Naive thymus-derived CD4-positive, alpha-beta T cell (primary cell): Measurements from ENCODE around the gene ST6GALNAC1. TPM values are rescaled to one million over a fixed set of nuclear protein-coding genes. Genes with fewer than 3 reads are reported as not detected.

Experiments used
- ATAC-seq: fragments of 150-1000 bp; cut with Tn5 transposase; 2 replicates; pipeline ENCODE4 v1.10.0; 2021; ENCODE audit warnings: mild to moderate bottlenecking, moderate library complexity
- CTCF ChIA-PET: fragments of 350-600 bp; sonication (Branson Sonifier 250); formaldehyde crosslinking; loops from one replicate; lab custom pipeline; 2021; ENCODE audit warnings: antibody characterized with exemption; lab: Charles Lee
- POLR2A ChIA-PET: fragments of 350-600 bp; sonication (Branson Sonifier 250); formaldehyde crosslinking; loops from one replicate; lab custom pipeline; 2021; ENCODE audit warnings: antibody characterized with exemption, inconsistent platforms; lab: Charles Lee
- DNase-seq, 9 donors: peaks; one replicate each; pipeline versions ENCODE4 v3.0.0 to v3.0.0-alpha.2; 2020 to 2022; ENCODE audit warnings: mixed read lengths in 1 of 9
- H3K27ac ChIP-seq: one replicate; pipeline ENCODE4 v1.7.0; 2013; ENCODE audit warnings: mild to moderate bottlenecking, low read depth, low read length, moderate library complexity
- H3K27me3 ChIP-seq, 2 donors: one replicate each; pipeline ENCODE4 v1.7.0; 2013; ENCODE audit warnings: low read length in 2 of 2, mild to moderate bottlenecking in 2 of 2, moderate library complexity in 2 of 2; ENCODE audit not compliant: control insufficient read depth in 2 of 2, insufficient read depth in 2 of 2
- H3K36me3 ChIP-seq, 3 experiments: 1 replicate in 2 of 3; 2 replicates in 1 of 3; pipeline ENCODE4 v1.7.0; 2013; ENCODE audit warnings: low read length in 3 of 3, mild to moderate bottlenecking in 3 of 3, moderate library complexity in 1 of 3; ENCODE audit not compliant: insufficient read depth in 3 of 3, control insufficient read depth in 2 of 3
- H3K4me1 ChIP-seq, 2 donors: one replicate each; pipeline ENCODE4 v1.7.0; 2013; ENCODE audit warnings: low read length in 2 of 2, mild to moderate bottlenecking in 2 of 2, moderate library complexity in 1 of 2; ENCODE audit not compliant: control insufficient read depth in 2 of 2, insufficient read depth in 2 of 2
- H3K4me3 ChIP-seq: 2 replicates; pipeline ENCODE4 v1.7.0; 2013; ENCODE audit warnings: mild to moderate bottlenecking, low read length
- H3K9me3 ChIP-seq, 3 experiments: 1 replicate in 2 of 3; 2 replicates in 1 of 3; pipeline ENCODE4 v1.7.0; 2013; ENCODE audit warnings: low read length in 3 of 3; ENCODE audit not compliant: control insufficient read depth in 2 of 3
- H3K27ac Mint-ChIP-seq, 9 donors: one replicate each; pipeline ENCODE4 v1.8.0; 2020 to 2022; ENCODE audit warnings: mixed read lengths in 9 of 9, mild to moderate bottlenecking in 8 of 9, moderate library complexity in 5 of 9, inconsistent platforms in 2 of 9
- H3K27me3 Mint-ChIP-seq, 5 donors: one replicate each; pipeline ENCODE4 v1.8.0; 2021 to 2022; ENCODE audit warnings: mixed read lengths in 5 of 5, mild to moderate bottlenecking in 1 of 5
- H3K36me3 Mint-ChIP-seq, 5 donors: one replicate each; pipeline ENCODE4 v1.8.0; 2020 to 2022; ENCODE audit warnings: mixed read lengths in 5 of 5, mild to moderate bottlenecking in 3 of 5, inconsistent platforms in 1 of 5
- H3K4me1 Mint-ChIP-seq, 7 donors: one replicate each; pipeline ENCODE4 v1.8.0; 2020 to 2022; ENCODE audit warnings: mixed read lengths in 7 of 7, mild to moderate bottlenecking in 3 of 7, inconsistent platforms in 1 of 7
- H3K4me3 Mint-ChIP-seq, 10 donors: one replicate each; pipeline ENCODE4 v1.8.0; 2020 to 2022; ENCODE audit warnings: mild to moderate bottlenecking in 10 of 10, mixed read lengths in 10 of 10, moderate library complexity in 6 of 10, inconsistent platforms in 2 of 10
- H3K9me3 Mint-ChIP-seq, 11 donors: one replicate each; pipeline ENCODE4 v1.8.0; 2020 to 2022; ENCODE audit warnings: mixed read lengths in 11 of 11, mild to moderate bottlenecking in 4 of 11, inconsistent platforms in 1 of 11, moderate library complexity in 1 of 11
- intact Hi-C, 2 donors: fragments of 100-400 bp; cut with micrococcal nuclease; formaldehyde crosslinking; loops; one replicate each; pipeline ENCODE4 v1.15.1; 2023
- polyA plus RNA-seq, 2 donors: library from polyadenylated mRNA; unstranded; fragments of 300-500 nt; fragmentation: Illumina TruSeq; gene quantifications; one replicate each; pipeline ENCODE4 v1.2.3, GENCODE V29; 2021
- total RNA-seq, 6 experiments: library from RNA in 5 of 6; stranded (reverse) in 5 of 6; gene quantifications; 1 replicate in 5 of 6; 2 replicates in 1 of 6; pipeline ENCODE4 v1.2.3 and lab custom pipeline; 2021 to 2026

ST6GALNAC1 gene
- total and polyA plus RNA-seq, 7 experiments from 2014 or later = 1.4 to 20.7 (median 2.6) TPM

GRCh38 chr17:76585033-76585648 is 58.4 kb downstream of the ST6GALNAC1 start:
- peak overlapping the region; percentile 32 to 80 (median 67) for H3K4me3 Mint-ChIP-seq
- ChIA-PET CTCF (interaction anchor here (0.6 kb wide), 1 partner anchor 222 kb away, joined by 4 read pairs; no protein-coding TSS in a partner anchor), POLR2A (interaction anchor here (0.9 kb wide), 1 partner anchor 62 kb away, joined by 3 read pairs; no protein-coding TSS in a partner anchor)
- Histone ChIP-seq H3K9me3 (no peaks in the 10 kb centered on the region), H3K4me1 (peaks cover 4 to 6% of the 10 kb centered on the region in 2 donors), H3K36me3 (no peaks in the 10 kb centered on the region), H3K27ac (no peak overlapping the region), H3K4me3 (peak overlapping the region; percentile 52), H3K27me3 (peaks cover 0 to 22% of the 10 kb centered on the region in 2 donors)
- peak; percentile 7 for ATAC-seq
- peaks cover 0 to 12% (median 8%) of the 10 kb centered on the region in 5 donors for H3K36me3 Mint-ChIP-seq
- peaks cover 0 to 10% (median 1%) of the 10 kb centered on the region in 11 donors for H3K9me3 Mint-ChIP-seq
- peaks cover 43 to 76% (median 51%) of the 10 kb centered on the region in 5 donors for H3K27me3 Mint-ChIP-seq
- peak in 4 of 9 donors; percentile 9 to 38 (median 18) for DNase-seq
- no peak overlapping the region for H3K27ac Mint-ChIP-seq
- intact Hi-C loops = no loop called here
- peaks cover 2 to 17% (median 5%) of the 10 kb centered on the region in 7 donors for H3K4me1 Mint-ChIP-seq

DNA sequence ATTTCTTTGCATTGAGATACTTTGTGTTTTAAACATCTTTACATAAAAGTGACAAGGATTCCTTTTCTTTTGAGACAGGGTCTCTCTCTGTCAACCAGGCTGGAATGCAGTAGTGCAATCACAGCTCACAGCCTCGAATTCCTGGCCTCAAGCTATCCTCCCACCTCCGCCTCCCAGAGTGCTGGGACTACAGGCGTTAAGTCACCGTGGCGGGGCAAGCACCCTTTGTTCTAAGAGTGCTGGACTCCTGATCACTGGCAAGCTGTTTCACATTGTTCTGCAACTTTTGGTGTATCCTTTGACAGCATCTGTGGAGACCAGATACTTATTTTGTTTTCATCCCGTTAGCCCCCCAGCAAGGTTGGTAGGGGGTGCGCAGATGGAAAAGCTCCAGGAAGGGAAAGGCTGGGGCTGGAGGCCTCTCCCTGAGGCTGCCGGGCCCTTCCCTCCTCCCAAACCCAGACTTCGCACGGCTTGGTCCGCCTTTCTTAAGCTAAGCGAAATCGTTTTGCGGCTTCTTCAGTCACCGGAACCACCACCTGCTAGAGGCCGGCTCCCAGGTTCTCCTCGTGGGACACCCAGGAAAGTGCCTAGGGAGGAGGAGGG is 59.0 kb downstream of the ST6GALNAC1 start:
- H3K27ac Mint-ChIP-seq = no peak overlapping the region
- no peak for DNase-seq
- ChIA-PET CTCF (interaction anchor here (0.6 to 1.1 kb wide), 2 partner anchors 97 to 221 kb away, joined by 3 to 4 read pairs; no protein-coding TSS in a partner anchor), POLR2A (no interaction called here)
- Histone ChIP-seq H3K4me1 (peaks cover 4 to 6% of the 10 kb centered on the region in 2 donors), H3K4me3 (peak overlapping the region; percentile 52), H3K27ac (no peak overlapping the region), H3K9me3 (no peaks in the 10 kb centered on the region), H3K27me3 (peaks cover 0 to 22% of the 10 kb centered on the region in 2 donors), H3K36me3 (no peaks in the 10 kb centered on the region)
- H3K36me3 Mint-ChIP-seq = peaks cover 0 to 12% (median 6%) of the 10 kb centered on the region in 5 donors
- H3K27me3 Mint-ChIP-seq = peaks cover 41 to 75% (median 45%) of the 10 kb centered on the region in 5 donors
- intact Hi-C loops = no loop called here
- H3K4me1 Mint-ChIP-seq = peaks cover 2 to 17% (median 7%) of the 10 kb centered on the region in 7 donors
- H3K4me3 Mint-ChIP-seq = peak overlapping the region; percentile 56 to 80 (median 67)
- peaks cover 0 to 8% (median 1%) of the 10 kb centered on the region in 11 donors for H3K9me3 Mint-ChIP-seq
- ATAC-seq = no peak

DNA sequence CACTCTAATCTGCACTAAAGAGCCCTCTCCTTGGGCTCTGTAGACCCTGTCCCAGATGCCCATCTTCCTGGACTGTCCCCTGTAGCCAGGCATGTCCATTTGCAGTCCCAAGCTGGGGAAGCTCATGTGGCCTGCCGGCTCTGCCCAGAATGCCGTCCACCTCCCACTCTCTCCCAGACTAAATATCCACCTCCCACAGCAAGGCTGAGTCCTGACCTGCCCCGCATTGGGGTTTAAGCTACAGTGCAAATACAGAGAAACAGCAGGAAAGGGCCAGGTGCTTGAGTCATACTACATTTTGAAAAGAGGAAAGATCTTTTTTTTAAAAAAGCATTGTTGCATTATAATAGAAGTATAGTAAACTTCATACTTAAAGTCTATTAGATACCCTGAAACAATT is 60.9 kb downstream of the ST6GALNAC1 start:
- peaks cover 2 to 17% (median 8%) of the 10 kb centered on the region in 7 donors for H3K4me1 Mint-ChIP-seq
- CTCF ChIA-PET = no interaction called here
- Histone ChIP-seq H3K9me3 (no peaks in the 10 kb centered on the region), H3K36me3 (no peaks in the 10 kb centered on the region), H3K4me3 (no peak overlapping the region), H3K27ac (no peak overlapping the region), H3K4me1 (peaks cover 4 to 6% of the 10 kb centered on the region in 2 donors), H3K27me3 (peaks cover 0 to 18% of the 10 kb centered on the region in 2 donors)
- H3K9me3 Mint-ChIP-seq = no peaks in the 10 kb centered on the region
- H3K36me3 Mint-ChIP-seq = no peaks in the 10 kb centered on the region
- peaks cover 25 to 58% (median 26%) of the 10 kb centered on the region in 5 donors for H3K27me3 Mint-ChIP-seq
- no peak overlapping the region for H3K27ac Mint-ChIP-seq
- intact Hi-C loops = no loop called here
- POLR2A ChIA-PET = no interaction called here
- H3K4me3 Mint-ChIP-seq = no peak overlapping the region
- ATAC-seq (no peak), DNase-seq (no peak)

GRCh38 chr17:76581515-76581914 is 62.0 kb downstream of the ST6GALNAC1 start:
- Mint-ChIP-seq H3K4me3 (no peak overlapping the region), H3K27ac (no peak overlapping the region), H3K27me3 (peaks cover 15 to 47% (median 19%) of the 10 kb centered on the region in 5 donors), H3K36me3 (no peaks in the 10 kb centered on the region), H3K9me3 (no peaks in the 10 kb centered on the region), H3K4me1 (peaks cover 0 to 10% (median 4%) of the 10 kb centered on the region in 7 donors)
- POLR2A ChIA-PET = no interaction called here
- peaks cover 0 to 6% of the 10 kb centered on the region in 2 donors for H3K4me1 ChIP-seq
- H3K27me3 ChIP-seq = peaks cover 0 to 13% of the 10 kb centered on the region in 2 donors
- intact Hi-C loops = no loop called here
- no peak overlapping the region for H3K27ac ChIP-seq
- no peaks in the 10 kb centered on the region for H3K9me3 ChIP-seq
- DNase-seq (no peak), ATAC-seq (no peak)
- H3K4me3 ChIP-seq = no peak overlapping the region
- H3K36me3 ChIP-seq = no peaks in the 10 kb centered on the region
- CTCF ChIA-PET = no interaction called here

DNA sequence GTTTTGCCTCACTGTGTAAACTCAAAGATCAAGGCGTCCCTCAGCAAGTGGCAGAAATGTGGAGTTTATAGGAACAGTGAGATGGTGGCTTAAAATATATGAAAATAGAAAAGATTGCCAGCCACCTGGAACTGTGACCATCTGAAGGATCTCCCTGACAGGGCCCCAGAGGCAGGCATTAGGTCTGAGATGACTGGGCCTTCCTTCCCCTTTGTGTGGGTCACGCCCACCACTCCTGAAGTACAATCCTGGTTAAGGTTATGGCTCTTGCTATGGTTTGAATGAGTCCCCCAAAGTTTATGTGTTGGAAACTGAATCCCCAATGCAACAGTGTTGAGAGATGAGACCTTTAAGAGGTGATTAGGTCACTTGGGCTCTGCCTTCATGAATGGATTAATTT is 64.3 kb downstream of the ST6GALNAC1 start:
- Mint-ChIP-seq H3K27ac (no peak overlapping the region), H3K4me3 (no peak overlapping the region), H3K27me3 (peaks cover 9 to 31% (median 13%) of the 10 kb centered on the region in 5 donors), H3K36me3 (no peaks in the 10 kb centered on the region), H3K9me3 (no peaks in the 10 kb centered on the region), H3K4me1 (peaks cover 0 to 7% (median 0%) of the 10 kb centered on the region in 7 donors)
- no peaks in the 10 kb centered on the region for H3K4me1 ChIP-seq
- ChIA-PET CTCF (no interaction called here), POLR2A (interaction anchor here (0.6 kb wide), 1 partner anchor 25 kb away, joined by 4 read pairs; no protein-coding TSS in a partner anchor)
- H3K4me3 ChIP-seq = no peak overlapping the region
- intact Hi-C loops = no loop called here
- ATAC-seq (peak; percentile 49), DNase-seq (no peak)
- H3K27ac ChIP-seq = no peak overlapping the region
- H3K9me3 ChIP-seq = no peaks in the 10 kb centered on the region
- no peaks in the 10 kb centered on the region for H3K36me3 ChIP-seq
- no peaks in the 10 kb centered on the region for H3K27me3 ChIP-seq

- intact Hi-C loops = no loop called here
Measured at GRCh38 chr17:76578376-76578775, 65.2 kb downstream of the ST6GALNAC1 start.

More at GRCh38 chr17:76578376-76578775, 65.2 kb downstream of the ST6GALNAC1 start:
- no peaks in the 10 kb centered on the region for H3K36me3 ChIP-seq
- H3K36me3 Mint-ChIP-seq = no peaks in the 10 kb centered on the region
- no peaks in the 10 kb centered on the region for H3K9me3 Mint-ChIP-seq
- H3K27ac Mint-ChIP-seq = no peak overlapping the region
- peaks cover 6 to 22% (median 7%) of the 10 kb centered on the region in 5 donors for H3K27me3 Mint-ChIP-seq
- ATAC-seq (no peak), DNase-seq (no peak)
- H3K27me3 ChIP-seq = no peaks in the 10 kb centered on the region
- POLR2A ChIA-PET = no interaction called here
- no peak overlapping the region for H3K4me3 ChIP-seq
- H3K4me1 Mint-ChIP-seq = peaks cover 0 to 7% (median 0%) of the 10 kb centered on the region in 7 donors
- no peak overlapping the region for H3K4me3 Mint-ChIP-seq
- no peaks in the 10 kb centered on the region for H3K4me1 ChIP-seq
- CTCF ChIA-PET = interaction anchor here (0.9 kb wide), 1 partner anchor 103 kb away, joined by 4 read pairs; no protein-coding TSS in a partner anchor
- no peak overlapping the region for H3K27ac ChIP-seq
- H3K9me3 ChIP-seq = no peaks in the 10 kb centered on the region
